GM23338 (cell line): ENCODE measurements around the gene ANKRD60. TPM values are rescaled to one million over a fixed set of nuclear protein-coding genes. Genes with fewer than 3 reads are reported as not detected.

ENCODE experiments used
- ATAC-seq: fragments of 200-7000 bp; cut with Tn5 transposase; 3 replicates; pipeline ENCODE4 v1.9.1; 2020
- DNase-seq: peaks from one replicate; pipeline ENCODE4 v3.0.0-alpha.2; 2015; ENCODE audit warnings: low spot score
- H2AFZ ChIP-seq: fragments of 200-600 bp; sonication (generic); 2 replicates; pipeline ENCODE4 v1.8.0; 2016; ENCODE audit warnings: antibody characterized with exemption, mild to moderate bottlenecking, moderate library complexity
- H3F3A ChIP-seq: fragments of 200-600 bp; sonication (generic); replicated peaks from 2 replicates; pipeline ENCODE4 v1.8.0; 2017; ENCODE audit warnings: antibody characterized with exemption, mixed run types, low read depth
- H3K27ac ChIP-seq: fragments of 200-600 bp; sonication (generic); 2 replicates; pipeline ENCODE4 v1.6.1; 2016; ENCODE audit warnings: low read depth
- H3K27me3 ChIP-seq: fragments of 200-600 bp; sonication (generic); 2 replicates; pipeline ENCODE4 v1.8.0; 2016; ENCODE audit warnings: mild to moderate bottlenecking, mixed run types, moderate library complexity; ENCODE audit not compliant: insufficient read depth
- H3K36me3 ChIP-seq: fragments of 200-600 bp; sonication (generic); 2 replicates; pipeline ENCODE4 v1.8.0; 2016; ENCODE audit warnings: mild to moderate bottlenecking; ENCODE audit not compliant: insufficient read depth
- H3K4me1 ChIP-seq: fragments of 200-600 bp; sonication (generic); 2 replicates; pipeline ENCODE4 v1.8.0; 2016; ENCODE audit warnings: mild to moderate bottlenecking, moderate library complexity; ENCODE audit not compliant: insufficient read depth
- H3K4me2 ChIP-seq: fragments of 200-600 bp; sonication (generic); 2 replicates; pipeline ENCODE4 v1.7.1; 2017; ENCODE audit warnings: mixed run types
- H3K4me3 ChIP-seq: fragments of 200-600 bp; sonication (generic); 2 replicates; pipeline ENCODE4 v1.6.1; 2016; ENCODE audit warnings: mixed run types
- H3K79me2 ChIP-seq: fragments of 200-600 bp; sonication (generic); replicated peaks from 2 replicates; pipeline ENCODE4 v1.8.0; 2017; ENCODE audit warnings: mild to moderate bottlenecking; ENCODE audit not compliant: insufficient read depth
- H3K9me2 ChIP-seq: fragments of 200-600 bp; sonication (generic); 2 replicates; pipeline ENCODE4 v1.8.0; 2017; ENCODE audit not compliant: insufficient read depth
- H4K20me1 ChIP-seq: fragments of 200-600 bp; sonication (generic); replicated peaks from 2 replicates; pipeline ENCODE4 v1.8.0; 2017; ENCODE audit warnings: mild to moderate bottlenecking; ENCODE audit not compliant: insufficient read depth
- H3K27ac Mint-ChIP-seq: 2 replicates; pipeline ENCODE4 v1.8.0; 2020; ENCODE audit warnings: inconsistent platforms, mild to moderate bottlenecking, moderate library complexity, mixed read lengths
- H3K27me3 Mint-ChIP-seq: 3 replicates; pipeline ENCODE4 v1.8.0; 2022; ENCODE audit warnings: low read depth, mild to moderate bottlenecking, moderate library complexity, mixed read lengths, inconsistent platforms; ENCODE audit not compliant: insufficient read depth, poor library complexity
- H3K36me3 Mint-ChIP-seq: 3 replicates; pipeline ENCODE4 v1.8.0; 2021; ENCODE audit warnings: low read depth, mild to moderate bottlenecking, inconsistent platforms, moderate library complexity, mixed read lengths
- H3K4me1 Mint-ChIP-seq: 3 replicates; pipeline ENCODE4 v1.8.0; 2020; ENCODE audit warnings: mild to moderate bottlenecking, inconsistent platforms, mixed read lengths
- H3K4me3 Mint-ChIP-seq: 3 replicates; pipeline ENCODE4 v1.8.0; 2021; ENCODE audit warnings: moderate library complexity, mild to moderate bottlenecking, inconsistent platforms, mixed read lengths
- H3K9me3 Mint-ChIP-seq: 3 replicates; pipeline ENCODE4 v1.8.0; 2020; ENCODE audit warnings: moderate library complexity, mild to moderate bottlenecking, inconsistent platforms, mixed read lengths
- CREB1 ChIP-seq: fragments of 250-450 bp; sonication (Bioruptor Pico); IDR thresholded peaks from 2 replicates; pipeline ENCODE4 v1.5.0; 2020; ENCODE audit warnings: low read depth, mild to moderate bottlenecking, moderate library complexity
- EZH2 ChIP-seq: fragments of 200-600 bp; sonication (generic); IDR thresholded peaks from one replicate; pipeline ENCODE4 v1.8.0; 2017; ENCODE audit warnings: antibody characterized with exemption, mild to moderate bottlenecking, low read depth; ENCODE audit not compliant: unreplicated experiment
- EZH2phosphoT487 ChIP-seq: fragments of 200-600 bp; sonication (generic); IDR thresholded peaks from one replicate; pipeline ENCODE4 v1.8.1; 2018; ENCODE audit warnings: antibody characterized with exemption; ENCODE audit not compliant: unreplicated experiment
- JUNB ChIP-seq: IDR thresholded peaks from one replicate; pipeline ENCODE4 v1.6.1; 2016; ENCODE audit warnings: antibody characterized with exemption; ENCODE audit not compliant: unreplicated experiment
- NANOG ChIP-seq: IDR thresholded peaks from 2 replicates; pipeline ENCODE4 v1.6.1; 2016; ENCODE audit warnings: antibody characterized with exemption, borderline replicate concordance
- POLR2AphosphoS5 ChIP-seq: IDR thresholded peaks from 2 replicates; pipeline ENCODE4 v1.6.1; 2016; ENCODE audit warnings: antibody characterized with exemption, low read depth
- STAT1 ChIP-seq: IDR thresholded peaks from one replicate; pipeline ENCODE4 v1.6.1; 2016; ENCODE audit warnings: antibody characterized with exemption; ENCODE audit not compliant: unreplicated experiment
- ZNF114 ChIP-seq: fragments of 250-450 bp; sonication (Bioruptor Pico); IDR thresholded peaks from 2 replicates; pipeline ENCODE4 v1.5.0; 2020; ENCODE audit warnings: mild to moderate bottlenecking, moderate library complexity
- ZNF331 ChIP-seq: fragments of 250-450 bp; sonication (Bioruptor Pico); IDR thresholded peaks from 2 replicates; pipeline ENCODE4 v1.5.0; 2020; ENCODE audit warnings: low read depth, mild to moderate bottlenecking, moderate library complexity
- polyA plus RNA-seq: library from polyadenylated mRNA; unstranded; fragments of >200 nt; fragmentation: Nextera tagmentation; extraction: Ambion mirVana; gene quantifications from 2 replicates; pipeline ENCODE4 v1.2.1, GENCODE V29; 2016
- total RNA-seq: library from RNA; depleted of rRNA; stranded (reverse); fragments of >200 nt; shearing (Covaris generic); gene quantifications from 2 replicates; pipeline ENCODE4 v1.2.3, GENCODE V29; 2014
- TF ChIP-seq, protein P1 (sequence below): IDR thresholded peaks from one replicate; pipeline ENCODE4 v1.6.1; 2018; ENCODE audit warnings: antibody characterized with exemption; ENCODE audit not compliant: unreplicated experiment
- TF ChIP-seq, protein P2 (sequence below), 2 experiments: fragments of 200-600 bp in 1 of 2; sonication (generic) in 1 of 2; conservative IDR thresholded peaks; 2 replicates each; pipeline versions ENCODE4 v1.5.1 to v1.6.1; 2016 to 2017; ENCODE audit warnings: antibody characterized with exemption in 2 of 2, low read depth in 2 of 2, mild to moderate bottlenecking in 2 of 2, moderate library complexity in 1 of 2
- TF ChIP-seq, protein P3 (sequence below): IDR thresholded peaks from 2 replicates; pipeline ENCODE4 v1.6.1; 2016; ENCODE audit warnings: antibody characterized with exemption
- TF ChIP-seq, protein P4 (sequence below): fragments of 250-450 bp; sonication (Bioruptor Pico); IDR thresholded peaks from 2 replicates; pipeline ENCODE4 v1.5.0; 2020; ENCODE audit warnings: mild to moderate bottlenecking, moderate library complexity

The ANKRD60 gene
- total and polyA plus RNA-seq, 2 experiments from 2014 or later = not detected

DNA sequence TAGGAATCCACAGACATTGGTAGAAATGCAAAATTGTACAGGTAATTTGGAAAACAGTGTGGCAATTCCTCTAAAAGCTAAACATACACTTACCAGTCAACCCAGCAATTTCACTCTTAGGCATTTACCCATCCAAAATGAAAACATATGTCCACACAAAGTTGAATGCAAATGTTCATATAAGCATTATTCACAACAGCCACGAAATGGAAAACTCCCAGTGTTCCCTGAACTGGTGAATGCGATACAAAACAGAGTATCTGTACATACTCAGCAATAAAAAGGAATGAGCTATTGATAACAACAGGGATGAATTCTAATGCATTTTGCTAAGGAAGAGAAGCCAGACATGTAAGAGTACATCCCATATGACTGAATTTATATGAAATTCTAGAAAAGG, 48.7 kb upstream of the ANKRD60 start:
- no peaks in the 10 kb centered on the region for H3K27me3 Mint-ChIP-seq
- no peak for ATAC-seq

More for the DNA sequence above, 48.7 kb upstream of the ANKRD60 start:
- H4K20me1 ChIP-seq = no peaks in the 10 kb centered on the region; the same call in 1 of the 2 replicates
- Mint-ChIP-seq H3K27ac (no peak overlapping the region), H3K9me3 (no peaks in the 10 kb centered on the region), H3K4me1 (no peaks in the 10 kb centered on the region; the same call in 2 of the 3 replicates), H3K36me3 (peaks cover 16% of the 10 kb centered on the region), H3K4me3 (no peak overlapping the region)
- H3K79me2 ChIP-seq = peaks cover 8% of the 10 kb centered on the region
- no peaks in the 10 kb centered on the region for H3F3A ChIP-seq
- H3K4me3 ChIP-seq = no peak overlapping the region
- H3K4me1 ChIP-seq = no peaks in the 10 kb centered on the region
- no peak overlapping the region for H2AFZ ChIP-seq
- no peaks in the 10 kb centered on the region for H3K27me3 ChIP-seq
- no peaks in the 10 kb centered on the region for H3K36me3 ChIP-seq
- H3K9me2 ChIP-seq = no peaks in the 10 kb centered on the region
- TF ChIP-seq, protein P1, sequence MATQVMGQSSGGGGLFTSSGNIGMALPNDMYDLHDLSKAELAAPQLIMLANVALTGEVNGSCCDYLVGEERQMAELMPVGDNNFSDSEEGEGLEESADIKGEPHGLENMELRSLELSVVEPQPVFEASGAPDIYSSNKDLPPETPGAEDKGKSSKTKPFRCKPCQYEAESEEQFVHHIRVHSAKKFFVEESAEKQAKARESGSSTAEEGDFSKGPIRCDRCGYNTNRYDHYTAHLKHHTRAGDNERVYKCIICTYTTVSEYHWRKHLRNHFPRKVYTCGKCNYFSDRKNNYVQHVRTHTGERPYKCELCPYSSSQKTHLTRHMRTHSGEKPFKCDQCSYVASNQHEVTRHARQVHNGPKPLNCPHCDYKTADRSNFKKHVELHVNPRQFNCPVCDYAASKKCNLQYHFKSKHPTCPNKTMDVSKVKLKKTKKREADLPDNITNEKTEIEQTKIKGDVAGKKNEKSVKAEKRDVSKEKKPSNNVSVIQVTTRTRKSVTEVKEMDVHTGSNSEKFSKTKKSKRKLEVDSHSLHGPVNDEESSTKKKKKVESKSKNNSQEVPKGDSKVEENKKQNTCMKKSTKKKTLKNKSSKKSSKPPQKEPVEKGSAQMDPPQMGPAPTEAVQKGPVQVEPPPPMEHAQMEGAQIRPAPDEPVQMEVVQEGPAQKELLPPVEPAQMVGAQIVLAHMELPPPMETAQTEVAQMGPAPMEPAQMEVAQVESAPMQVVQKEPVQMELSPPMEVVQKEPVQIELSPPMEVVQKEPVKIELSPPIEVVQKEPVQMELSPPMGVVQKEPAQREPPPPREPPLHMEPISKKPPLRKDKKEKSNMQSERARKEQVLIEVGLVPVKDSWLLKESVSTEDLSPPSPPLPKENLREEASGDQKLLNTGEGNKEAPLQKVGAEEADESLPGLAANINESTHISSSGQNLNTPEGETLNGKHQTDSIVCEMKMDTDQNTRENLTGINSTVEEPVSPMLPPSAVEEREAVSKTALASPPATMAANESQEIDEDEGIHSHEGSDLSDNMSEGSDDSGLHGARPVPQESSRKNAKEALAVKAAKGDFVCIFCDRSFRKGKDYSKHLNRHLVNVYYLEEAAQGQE = no peak
- TF ChIP-seq, protein P2, sequence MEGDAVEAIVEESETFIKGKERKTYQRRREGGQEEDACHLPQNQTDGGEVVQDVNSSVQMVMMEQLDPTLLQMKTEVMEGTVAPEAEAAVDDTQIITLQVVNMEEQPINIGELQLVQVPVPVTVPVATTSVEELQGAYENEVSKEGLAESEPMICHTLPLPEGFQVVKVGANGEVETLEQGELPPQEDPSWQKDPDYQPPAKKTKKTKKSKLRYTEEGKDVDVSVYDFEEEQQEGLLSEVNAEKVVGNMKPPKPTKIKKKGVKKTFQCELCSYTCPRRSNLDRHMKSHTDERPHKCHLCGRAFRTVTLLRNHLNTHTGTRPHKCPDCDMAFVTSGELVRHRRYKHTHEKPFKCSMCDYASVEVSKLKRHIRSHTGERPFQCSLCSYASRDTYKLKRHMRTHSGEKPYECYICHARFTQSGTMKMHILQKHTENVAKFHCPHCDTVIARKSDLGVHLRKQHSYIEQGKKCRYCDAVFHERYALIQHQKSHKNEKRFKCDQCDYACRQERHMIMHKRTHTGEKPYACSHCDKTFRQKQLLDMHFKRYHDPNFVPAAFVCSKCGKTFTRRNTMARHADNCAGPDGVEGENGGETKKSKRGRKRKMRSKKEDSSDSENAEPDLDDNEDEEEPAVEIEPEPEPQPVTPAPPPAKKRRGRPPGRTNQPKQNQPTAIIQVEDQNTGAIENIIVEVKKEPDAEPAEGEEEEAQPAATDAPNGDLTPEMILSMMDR (conservative IDR thresholded peaks at IDR 0.05; ENCODE audit: low read depth in 2 of 2) = no peak
- no peak for TF ChIP-seq JUNB
- TF ChIP-seq EZH2phosphoT487 = no peak
- TF ChIP-seq ZNF331 (CRISPR knock-in tag) = no peak
- TF ChIP-seq, protein P3, sequence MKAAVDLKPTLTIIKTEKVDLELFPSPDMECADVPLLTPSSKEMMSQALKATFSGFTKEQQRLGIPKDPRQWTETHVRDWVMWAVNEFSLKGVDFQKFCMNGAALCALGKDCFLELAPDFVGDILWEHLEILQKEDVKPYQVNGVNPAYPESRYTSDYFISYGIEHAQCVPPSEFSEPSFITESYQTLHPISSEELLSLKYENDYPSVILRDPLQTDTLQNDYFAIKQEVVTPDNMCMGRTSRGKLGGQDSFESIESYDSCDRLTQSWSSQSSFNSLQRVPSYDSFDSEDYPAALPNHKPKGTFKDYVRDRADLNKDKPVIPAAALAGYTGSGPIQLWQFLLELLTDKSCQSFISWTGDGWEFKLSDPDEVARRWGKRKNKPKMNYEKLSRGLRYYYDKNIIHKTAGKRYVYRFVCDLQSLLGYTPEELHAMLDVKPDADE = no peak
- no peak for TF ChIP-seq ZNF114 (CRISPR knock-in tag)
- no peak for TF ChIP-seq CREB1
- no peak for TF ChIP-seq POLR2AphosphoS5
- no peak for TF ChIP-seq NANOG
- no peak for TF ChIP-seq STAT1
- TF ChIP-seq, protein P4, sequence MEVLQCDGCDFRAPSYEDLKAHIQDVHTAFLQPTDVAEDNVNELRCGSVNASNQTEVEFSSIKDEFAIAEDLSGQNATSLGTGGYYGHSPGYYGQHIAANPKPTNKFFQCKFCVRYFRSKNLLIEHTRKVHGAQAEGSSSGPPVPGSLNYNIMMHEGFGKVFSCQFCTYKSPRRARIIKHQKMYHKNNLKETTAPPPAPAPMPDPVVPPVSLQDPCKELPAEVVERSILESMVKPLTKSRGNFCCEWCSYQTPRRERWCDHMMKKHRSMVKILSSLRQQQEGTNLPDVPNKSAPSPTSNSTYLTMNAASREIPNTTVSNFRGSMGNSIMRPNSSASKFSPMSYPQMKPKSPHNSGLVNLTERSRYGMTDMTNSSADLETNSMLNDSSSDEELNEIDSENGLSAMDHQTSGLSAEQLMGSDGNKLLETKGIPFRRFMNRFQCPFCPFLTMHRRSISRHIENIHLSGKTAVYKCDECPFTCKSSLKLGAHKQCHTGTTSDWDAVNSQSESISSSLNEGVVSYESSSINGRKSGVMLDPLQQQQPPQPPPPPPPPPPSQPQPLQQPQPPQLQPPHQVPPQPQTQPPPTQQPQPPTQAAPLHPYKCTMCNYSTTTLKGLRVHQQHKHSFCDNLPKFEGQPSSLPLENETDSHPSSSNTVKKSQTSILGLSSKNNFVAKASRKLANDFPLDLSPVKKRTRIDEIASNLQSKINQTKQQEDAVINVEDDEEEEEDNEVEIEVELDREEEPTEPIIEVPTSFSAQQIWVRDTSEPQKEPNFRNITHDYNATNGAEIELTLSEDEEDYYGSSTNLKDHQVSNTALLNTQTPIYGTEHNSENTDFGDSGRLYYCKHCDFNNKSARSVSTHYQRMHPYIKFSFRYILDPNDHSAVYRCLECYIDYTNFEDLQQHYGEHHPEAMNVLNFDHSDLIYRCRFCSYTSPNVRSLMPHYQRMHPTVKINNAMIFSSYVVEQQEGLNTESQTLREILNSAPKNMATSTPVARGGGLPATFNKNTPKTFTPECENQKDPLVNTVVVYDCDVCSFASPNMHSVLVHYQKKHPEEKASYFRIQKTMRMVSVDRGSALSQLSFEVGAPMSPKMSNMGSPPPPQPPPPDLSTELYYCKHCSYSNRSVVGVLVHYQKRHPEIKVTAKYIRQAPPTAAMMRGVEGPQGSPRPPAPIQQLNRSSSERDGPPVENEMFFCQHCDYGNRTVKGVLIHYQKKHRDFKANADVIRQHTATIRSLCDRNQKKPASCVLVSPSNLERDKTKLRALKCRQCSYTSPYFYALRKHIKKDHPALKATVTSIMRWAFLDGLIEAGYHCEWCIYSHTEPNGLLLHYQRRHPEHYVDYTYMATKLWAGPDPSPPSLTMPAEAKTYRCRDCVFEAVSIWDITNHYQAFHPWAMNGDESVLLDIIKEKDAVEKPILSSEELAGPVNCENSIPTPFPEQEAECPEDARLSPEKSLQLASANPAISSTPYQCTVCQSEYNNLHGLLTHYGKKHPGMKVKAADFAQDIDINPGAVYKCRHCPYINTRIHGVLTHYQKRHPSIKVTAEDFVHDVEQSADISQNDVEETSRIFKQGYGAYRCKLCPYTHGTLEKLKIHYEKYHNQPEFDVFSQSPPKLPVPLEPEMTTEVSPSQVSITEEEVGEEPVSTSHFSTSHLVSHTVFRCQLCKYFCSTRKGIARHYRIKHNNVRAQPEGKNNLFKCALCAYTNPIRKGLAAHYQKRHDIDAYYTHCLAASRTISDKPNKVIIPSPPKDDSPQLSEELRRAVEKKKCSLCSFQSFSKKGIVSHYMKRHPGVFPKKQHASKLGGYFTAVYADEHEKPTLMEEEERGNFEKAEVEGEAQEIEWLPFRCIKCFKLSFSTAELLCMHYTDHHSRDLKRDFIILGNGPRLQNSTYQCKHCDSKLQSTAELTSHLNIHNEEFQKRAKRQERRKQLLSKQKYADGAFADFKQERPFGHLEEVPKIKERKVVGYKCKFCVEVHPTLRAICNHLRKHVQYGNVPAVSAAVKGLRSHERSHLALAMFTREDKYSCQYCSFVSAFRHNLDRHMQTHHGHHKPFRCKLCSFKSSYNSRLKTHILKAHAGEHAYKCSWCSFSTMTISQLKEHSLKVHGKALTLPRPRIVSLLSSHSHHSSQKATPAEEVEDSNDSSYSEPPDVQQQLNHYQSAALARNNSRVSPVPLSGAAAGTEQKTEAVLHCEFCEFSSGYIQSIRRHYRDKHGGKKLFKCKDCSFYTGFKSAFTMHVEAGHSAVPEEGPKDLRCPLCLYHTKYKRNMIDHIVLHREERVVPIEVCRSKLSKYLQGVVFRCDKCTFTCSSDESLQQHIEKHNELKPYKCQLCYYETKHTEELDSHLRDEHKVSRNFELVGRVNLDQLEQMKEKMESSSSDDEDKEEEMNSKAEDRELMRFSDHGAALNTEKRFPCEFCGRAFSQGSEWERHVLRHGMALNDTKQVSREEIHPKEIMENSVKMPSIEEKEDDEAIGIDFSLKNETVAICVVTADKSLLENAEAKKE (CRISPR knock-in tag) = no peak
- no peak for TF ChIP-seq EZH2
- H3K27ac ChIP-seq = no peak overlapping the region
- H3K4me2 ChIP-seq = no peak overlapping the region
- DNase-seq = no peak
